Activated B cell treated with CpG ODN at 0.5 μM for 24 hours (primary cell): ENCODE results near the gene CHST12. TPM values are rescaled to one million over a fixed set of nuclear protein-coding genes. Genes with fewer than 3 reads are reported as not detected.
"Not testable (repeated sequence)": the region's sequence is repeated elsewhere in the genome, so short reads cannot be mapped to it uniquely, and the experiment has no call there.

Experiments used
- ATAC-seq: fragments of 200-7000 bp; cut with Tn5 transposase; one replicate; pipeline ENCODE4 v1.10.0; 2021; ENCODE audit warnings: low read depth, mild to moderate bottlenecking, moderate library complexity
- CTCF ChIA-PET: fragments of 350-600 bp; sonication (Branson Sonifier 250); formaldehyde crosslinking; loops from one replicate; lab custom pipeline; 2021; ENCODE audit warnings: antibody characterized with exemption; lab: Charles Lee
- POLR2A ChIA-PET: fragments of 350-600 bp; sonication (Branson Sonifier 250); formaldehyde crosslinking; loops from one replicate; lab custom pipeline; 2021; ENCODE audit warnings: antibody characterized with exemption; lab: Charles Lee
- DNase-seq: peaks from one replicate; pipeline ENCODE4 v3.0.0; 2022
- H3K27ac Mint-ChIP-seq: one replicate; pipeline ENCODE4 v1.8.0; 2020; ENCODE audit warnings: mixed read lengths
- H3K27me3 Mint-ChIP-seq: one replicate; pipeline ENCODE4 v1.8.0; 2021; ENCODE audit warnings: mixed read lengths
- H3K36me3 Mint-ChIP-seq: one replicate; pipeline ENCODE4 v1.8.0; 2021; ENCODE audit warnings: low read depth, mixed read lengths
- H3K4me1 Mint-ChIP-seq: one replicate; pipeline ENCODE4 v1.8.0; 2021; ENCODE audit warnings: mixed read lengths
- H3K4me3 Mint-ChIP-seq: one replicate; pipeline ENCODE4 v1.8.0; 2020; ENCODE audit warnings: mild to moderate bottlenecking, mixed read lengths
- H3K9me3 Mint-ChIP-seq: one replicate; pipeline ENCODE4 v1.8.0; 2020; ENCODE audit warnings: mixed read lengths
- intact Hi-C: fragments of 100-400 bp; cut with micrococcal nuclease; formaldehyde crosslinking; loops from one replicate; pipeline ENCODE4 v1.15.1; 2024
- total RNA-seq: library from RNA; stranded (reverse); gene quantifications from 2 replicates; pipeline ENCODE4 v1.2.3, GENCODE V29; 2022
- TF ChIP-seq, protein P1 (sequence below): fragments of 200-600 bp; IDR thresholded peaks from one replicate; pipeline ENCODE4 v1.8.0; 2022; ENCODE audit warnings: antibody characterized with exemption, mild to moderate bottlenecking

Gene CHST12
- total RNA-seq, 1 donor from 2014 or later, result 14.4 TPM

DNA sequence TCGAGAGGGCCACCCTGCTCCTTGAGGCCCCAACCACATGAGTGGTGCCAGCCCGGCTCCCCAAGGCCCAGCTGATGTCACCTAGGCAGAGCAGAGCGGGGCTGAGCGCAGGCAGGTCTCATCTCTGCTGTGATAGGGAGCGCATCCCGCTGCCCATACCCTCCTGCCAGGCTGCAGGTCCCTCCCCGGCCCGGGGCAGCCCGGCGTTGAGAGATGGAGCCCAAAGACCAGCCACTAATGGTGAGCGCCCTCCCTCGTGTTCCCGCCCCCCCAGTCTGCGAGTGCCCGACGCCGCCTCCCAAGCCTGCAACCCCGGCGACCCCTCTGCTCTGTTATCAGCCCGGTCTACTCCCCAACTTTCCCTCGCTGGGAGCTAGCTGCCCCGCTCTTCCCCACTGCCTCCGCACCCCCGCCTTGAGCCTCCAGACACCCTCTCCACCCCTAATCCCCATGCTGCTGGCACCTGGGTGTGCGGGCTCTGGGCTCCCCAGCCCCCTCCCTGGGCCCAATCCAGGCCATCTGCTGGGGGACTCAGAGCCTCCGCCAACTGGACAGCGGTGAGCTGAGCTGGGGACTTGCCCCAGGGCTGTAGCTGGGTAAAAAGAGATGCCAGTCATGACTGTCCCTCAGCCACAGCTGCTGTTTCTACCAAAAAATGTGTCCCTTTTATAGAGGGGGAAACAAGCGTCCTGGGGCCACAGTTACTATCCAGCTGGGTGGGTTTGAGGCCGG, 19.7 kb upstream of the CHST12 start:
- intact Hi-C loops, result no loop called here
- TF ChIP-seq, protein P1, sequence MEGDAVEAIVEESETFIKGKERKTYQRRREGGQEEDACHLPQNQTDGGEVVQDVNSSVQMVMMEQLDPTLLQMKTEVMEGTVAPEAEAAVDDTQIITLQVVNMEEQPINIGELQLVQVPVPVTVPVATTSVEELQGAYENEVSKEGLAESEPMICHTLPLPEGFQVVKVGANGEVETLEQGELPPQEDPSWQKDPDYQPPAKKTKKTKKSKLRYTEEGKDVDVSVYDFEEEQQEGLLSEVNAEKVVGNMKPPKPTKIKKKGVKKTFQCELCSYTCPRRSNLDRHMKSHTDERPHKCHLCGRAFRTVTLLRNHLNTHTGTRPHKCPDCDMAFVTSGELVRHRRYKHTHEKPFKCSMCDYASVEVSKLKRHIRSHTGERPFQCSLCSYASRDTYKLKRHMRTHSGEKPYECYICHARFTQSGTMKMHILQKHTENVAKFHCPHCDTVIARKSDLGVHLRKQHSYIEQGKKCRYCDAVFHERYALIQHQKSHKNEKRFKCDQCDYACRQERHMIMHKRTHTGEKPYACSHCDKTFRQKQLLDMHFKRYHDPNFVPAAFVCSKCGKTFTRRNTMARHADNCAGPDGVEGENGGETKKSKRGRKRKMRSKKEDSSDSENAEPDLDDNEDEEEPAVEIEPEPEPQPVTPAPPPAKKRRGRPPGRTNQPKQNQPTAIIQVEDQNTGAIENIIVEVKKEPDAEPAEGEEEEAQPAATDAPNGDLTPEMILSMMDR, result no peak
- ATAC-seq (no peak), DNase-seq (no peak)
- ChIA-PET CTCF (no interaction called here), POLR2A (no interaction called here)
- Mint-ChIP-seq H3K9me3 (no peaks in the 10 kb centered on the region), H3K27me3 (no peaks in the 10 kb centered on the region), H3K27ac (no peak overlapping the region), H3K4me1 (no peaks in the 10 kb centered on the region), H3K36me3 (peaks cover 47% of the 10 kb centered on the region), H3K4me3 (no peak overlapping the region)

DNA sequence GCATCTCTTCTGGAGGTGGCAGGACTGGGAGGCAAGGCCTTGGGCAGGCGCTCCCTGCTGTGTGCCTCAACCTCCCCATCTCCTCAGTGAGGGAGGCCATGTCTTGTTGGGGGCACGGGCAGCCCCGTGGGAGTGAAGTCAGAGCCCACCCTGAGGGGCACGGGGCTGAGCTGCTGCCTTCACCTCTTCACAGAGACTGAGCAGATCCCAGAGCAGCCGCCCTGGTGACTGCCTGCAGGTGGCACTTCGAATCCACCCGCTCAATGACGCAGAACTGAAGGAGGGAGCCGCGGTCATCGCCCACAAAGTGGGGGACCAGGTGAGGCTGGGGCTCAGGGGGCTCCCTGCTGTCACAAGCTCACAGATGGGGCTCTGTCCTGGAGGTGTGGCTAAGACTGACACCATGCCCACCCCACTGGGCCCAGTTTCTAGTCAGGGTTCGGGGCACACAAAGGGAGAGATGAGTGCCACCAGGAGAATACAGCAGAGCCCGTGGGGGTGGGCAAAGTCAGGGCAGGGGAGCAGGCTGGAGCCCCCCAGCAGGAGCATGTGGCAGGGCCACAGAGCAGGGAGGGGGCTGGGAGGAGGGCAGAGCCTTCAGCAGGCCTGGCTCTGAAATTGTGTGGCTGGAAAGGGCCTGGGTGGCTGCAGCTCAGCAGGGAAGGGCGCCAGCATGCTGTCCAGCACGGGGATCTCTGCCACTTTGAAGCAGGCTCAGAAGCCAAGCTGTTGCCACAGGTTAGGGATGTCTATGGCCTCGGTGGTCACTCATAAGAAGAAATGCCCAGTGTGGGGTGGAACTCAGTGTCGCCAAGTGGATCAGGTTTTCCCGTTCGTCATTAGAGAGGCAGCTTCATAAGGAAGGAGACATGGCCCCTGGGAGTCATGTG, 18.8 kb upstream of the CHST12 start:
- H3K27ac Mint-ChIP-seq, result no peak overlapping the region
- H3K4me3 Mint-ChIP-seq, result no peak overlapping the region
- ChIA-PET POLR2A (no interaction called here), CTCF (no interaction called here)
- H3K36me3 Mint-ChIP-seq, result peaks cover 39% of the 10 kb centered on the region
- intact Hi-C loops, result no loop called here
- no peaks in the 10 kb centered on the region for H3K27me3 Mint-ChIP-seq
- no peak for ATAC-seq
- H3K4me1 Mint-ChIP-seq, result no peaks in the 10 kb centered on the region
- DNase-seq, result no peak
- no peaks in the 10 kb centered on the region for H3K9me3 Mint-ChIP-seq
- TF ChIP-seq, protein P1, result no peak

DNA sequence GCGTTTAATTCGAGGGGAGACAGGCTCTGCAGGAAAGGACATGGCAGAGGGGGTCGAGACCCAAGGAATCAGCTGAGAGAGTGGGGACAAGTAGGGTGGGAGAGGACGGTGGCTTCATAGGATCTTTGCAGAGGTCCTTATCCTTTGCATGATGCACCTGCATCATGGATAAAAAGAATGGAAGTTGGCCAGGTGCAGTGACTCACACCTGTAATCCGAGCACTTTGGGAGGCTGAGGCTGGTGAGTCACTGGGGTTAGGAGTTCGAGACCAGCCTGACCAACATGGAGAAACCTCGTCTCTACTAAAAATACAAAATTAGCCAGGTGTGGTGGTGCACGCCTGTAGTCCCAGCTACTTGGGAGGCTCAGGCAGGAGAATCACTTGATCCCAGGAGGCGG, 17.3 kb upstream of the CHST12 start:
- H3K27ac Mint-ChIP-seq, H3K4me1 Mint-ChIP-seq, H3K4me3 Mint-ChIP-seq, DNase-seq, H3K27me3 Mint-ChIP-seq, intact Hi-C loops, CTCF ChIA-PET, H3K9me3 Mint-ChIP-seq, POLR2A ChIA-PET, ATAC-seq: not testable (repeated sequence)
- peaks cover 23% of the 10 kb centered on the region for H3K36me3 Mint-ChIP-seq

DNA sequence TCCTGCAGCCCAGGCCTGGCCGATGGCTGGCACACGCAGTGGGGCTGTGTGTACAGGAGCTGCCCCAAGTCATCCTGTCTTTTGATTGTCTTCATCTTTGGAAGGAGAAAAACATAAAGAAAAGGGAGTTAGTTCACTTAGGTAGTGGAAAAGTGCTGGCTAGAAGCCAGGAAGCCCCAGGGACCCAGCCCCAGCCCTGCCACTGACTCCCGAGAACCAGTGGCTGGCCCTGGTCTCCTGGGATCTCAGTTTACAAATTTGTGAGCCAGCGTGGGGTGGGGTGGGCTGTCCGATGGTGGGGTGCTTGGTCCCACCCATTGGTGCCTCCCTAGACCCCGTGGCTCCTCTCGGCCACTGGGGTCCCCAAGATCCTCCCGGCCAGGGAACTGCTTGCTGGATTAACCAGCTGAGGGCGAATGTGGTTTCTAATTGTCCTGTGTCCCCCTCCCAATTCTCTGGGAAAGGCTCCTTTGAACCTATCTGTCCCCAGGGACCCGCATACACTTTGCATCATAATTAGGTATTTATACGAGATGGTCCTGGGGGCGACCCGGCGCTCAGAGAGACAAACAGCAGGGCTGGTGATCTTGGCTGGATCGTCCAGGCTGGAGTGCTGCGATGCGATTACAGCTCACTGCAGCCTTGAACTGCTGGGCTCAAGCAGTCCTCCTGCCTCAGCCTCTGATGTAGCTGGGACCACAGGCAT, 16.3 kb upstream of the CHST12 start:
- no peak for ATAC-seq
- intact Hi-C loops, result no loop called here
- ChIA-PET CTCF (no interaction called here), POLR2A (no interaction called here)
- Mint-ChIP-seq H3K4me1 (no peaks in the 10 kb centered on the region), H3K27me3 (no peaks in the 10 kb centered on the region), H3K36me3 (peaks cover 13% of the 10 kb centered on the region), H3K9me3 (no peaks in the 10 kb centered on the region), H3K27ac (no peak overlapping the region), H3K4me3 (no peak overlapping the region)
- TF ChIP-seq, protein P1, result no peak
- no peak for DNase-seq

DNA sequence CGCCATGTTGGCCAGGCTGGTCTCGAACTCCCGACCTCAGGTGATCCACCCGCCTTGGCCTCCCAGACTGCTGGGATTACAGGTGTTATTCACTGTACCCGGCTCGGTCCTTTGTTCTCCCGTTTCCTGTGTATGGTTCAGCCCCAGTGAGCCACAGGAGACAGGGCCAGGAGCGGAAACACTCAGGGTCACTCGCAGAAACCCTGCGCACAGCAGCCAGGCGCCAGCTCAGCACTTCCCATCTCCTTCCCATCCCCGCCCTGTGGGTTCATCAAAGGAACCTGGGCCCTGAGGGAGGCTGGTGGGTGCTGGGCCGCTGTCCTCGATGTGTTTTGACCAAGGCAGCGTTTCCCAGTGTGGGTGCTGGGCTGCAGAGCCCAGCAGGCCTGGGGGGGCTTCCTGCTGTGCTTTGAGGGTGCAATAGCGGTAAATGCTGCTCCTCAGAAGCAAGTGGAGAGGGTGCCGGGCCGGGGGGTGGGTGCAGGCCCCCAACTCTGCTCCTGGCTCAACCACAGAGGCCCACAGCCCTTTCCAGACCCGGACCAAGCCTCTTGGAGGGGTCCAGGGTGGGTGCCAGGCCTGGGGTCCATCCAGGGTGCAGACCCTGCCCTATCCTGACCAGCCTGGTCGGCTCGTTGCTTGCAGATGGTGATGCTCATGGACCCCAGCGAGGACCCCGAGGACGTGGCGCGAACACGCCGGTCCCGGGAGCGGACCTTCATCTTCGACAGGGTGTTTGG, 15.3 kb upstream of the CHST12 start:
- no peak for DNase-seq
- CTCF ChIA-PET, result no interaction called here

More for the DNA sequence above, 15.3 kb upstream of the CHST12 start:
- POLR2A ChIA-PET, result no interaction called here
- Mint-ChIP-seq H3K4me3 (no peak overlapping the region), H3K9me3 (no peaks in the 10 kb centered on the region), H3K27me3 (no peaks in the 10 kb centered on the region), H3K36me3 (peaks cover 8% of the 10 kb centered on the region), H3K27ac (no peak overlapping the region), H3K4me1 (peaks cover 4% of the 10 kb centered on the region)
- no peak for ATAC-seq
- intact Hi-C loops, result no loop called here
- TF ChIP-seq, protein P1, result no peak
